Stimulated activated CD4-positive, alpha-beta T cell treated with anti-CD3 and anti-CD28 coated beads, Interleukin-12 subunit alpha, Interleukin-12 subunit beta, amount 100 ng/mL, for 48 hours (primary cell): ENCODE measurements around the gene PPP2R5E.
"Not testable (repeated sequence)": the region's sequence is repeated elsewhere in the genome, so short reads cannot be mapped to it uniquely, and the experiment has no call there.

Experiments
- DNase-seq, 3 donors: peaks; one replicate each; pipeline ENCODE4 v3.0.0-alpha.2; 2020; ENCODE audit warnings: low read depth in 2 of 3, low spot score in 1 of 3

The PPP2R5E gene

GRCh38 chr14:63543000-63543825 lies at the start of gene PPP2R5E:
PPP2R5E (minus strand) TSS chr14:63543377; CDS start chr14:63539685, 3,692 bp downstream.
- peak; percentile 94 to 97 (median 96) for DNase-seq

- not testable (repeated sequence) for DNase-seq
Observed at GRCh38 chr14:63583046-63583445, 39.9 kb upstream of the PPP2R5E start.

GRCh38 chr14:63581491-63581890 lies 38.3 kb upstream of the PPP2R5E start:
- no peak for DNase-seq

- no peak for DNase-seq
Observed at GRCh38 chr14:63578300-63578699, 35.1 kb upstream of the PPP2R5E start.

GRCh38 chr14:63573581-63573980 lies 30.4 kb upstream of the PPP2R5E start:
- DNase-seq, result no peak

- DNase-seq, result no peak
Observed at GRCh38 chr14:63565448-63565847, 22.3 kb upstream of the PPP2R5E start.

GRCh38 chr14:63564318-63564717 lies 21.1 kb upstream of the PPP2R5E start:
- no peak for DNase-seq

- no peak for DNase-seq
Observed at GRCh38 chr14:63563370-63564026, 20.3 kb upstream of the PPP2R5E start.

GRCh38 chr14:63562405-63562804 lies 19.2 kb upstream of the PPP2R5E start:
- no peak for DNase-seq

- no peak for DNase-seq
Observed at GRCh38 chr14:63555572-63555971, 12.4 kb upstream of the PPP2R5E start.

- no peak for DNase-seq
Observed at GRCh38 chr14:63551332-63551731, 8.2 kb upstream of the PPP2R5E start.

- no peak for DNase-seq
Observed at GRCh38 chr14:63547798-63548335, 4.7 kb upstream of the PPP2R5E start.

- no peak for DNase-seq
Observed at GRCh38 chr14:63545431-63545830, 2.3 kb upstream of the PPP2R5E start.

GRCh38 chr14:63544591-63545299 lies 1.6 kb upstream of the PPP2R5E start:
- DNase-seq, result no peak

- no peak for DNase-seq
Observed at GRCh38 chr14:63543826-63544406, 739 bp upstream of the PPP2R5E start.

- DNase-seq, result no peak
Observed at GRCh38 chr14:63542231-63542999, 762 bp downstream of the PPP2R5E start.

- DNase-seq, result no peak
Observed at GRCh38 chr14:63535918-63536317, 7.3 kb downstream of the PPP2R5E start.

- no peak for DNase-seq
Observed at GRCh38 chr14:63533474-63533873, 9.7 kb downstream of the PPP2R5E start.

GRCh38 chr14:63524537-63525155 lies 18.5 kb downstream of the PPP2R5E start:
- no peak for DNase-seq
